ENCODE data around the gene BLTP3B. TPM values are rescaled to one million over a fixed set of nuclear protein-coding genes. Genes with fewer than 3 reads are reported as not detected.

The BLTP3B gene
- total and polyA plus RNA-seq, 2 of the 13 experiments (the other 11 are each of a cell fraction or from before 2014, with no cell fraction given): 15.6 to 24.4 TPM

DNA sequence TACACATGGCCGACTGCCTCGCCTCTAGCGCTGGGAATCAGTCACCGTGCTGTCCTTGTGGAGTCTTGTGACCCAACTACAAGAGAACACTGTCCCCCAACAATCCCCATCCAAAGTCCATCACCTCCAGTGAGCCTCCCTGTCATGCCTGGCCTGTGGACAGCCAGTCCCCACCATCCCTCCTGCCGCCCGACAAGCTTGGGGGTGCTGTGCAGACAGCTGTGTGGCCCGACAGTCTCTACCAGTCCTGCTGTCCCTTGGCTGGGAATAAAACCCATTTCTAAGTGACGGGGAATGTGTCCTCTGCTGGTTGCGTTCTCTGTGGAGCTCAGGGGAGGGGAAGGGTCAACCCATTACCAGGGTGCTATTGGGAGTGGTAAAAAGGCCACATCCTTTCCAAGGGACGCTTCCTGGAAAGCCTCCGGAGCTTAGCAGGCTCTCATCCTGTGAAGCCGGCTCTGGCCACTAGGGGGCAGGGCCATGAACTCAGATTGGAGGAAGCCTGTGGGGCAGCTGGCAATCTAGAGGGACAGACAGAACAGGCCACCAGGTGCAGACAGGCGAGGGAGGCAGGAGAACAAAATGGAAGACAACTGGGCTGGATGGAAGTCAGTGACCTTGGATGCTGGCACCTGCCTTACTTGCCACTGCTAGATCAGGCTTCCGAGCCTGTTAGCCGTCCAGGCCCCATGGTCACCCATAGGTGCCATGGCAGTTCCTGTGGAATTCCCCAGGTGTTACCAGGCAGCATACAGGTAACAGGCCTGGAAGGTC is 12.0 kb upstream of the BLTP3B start (continued):
- TF ChIP-seq, protein P1, sequence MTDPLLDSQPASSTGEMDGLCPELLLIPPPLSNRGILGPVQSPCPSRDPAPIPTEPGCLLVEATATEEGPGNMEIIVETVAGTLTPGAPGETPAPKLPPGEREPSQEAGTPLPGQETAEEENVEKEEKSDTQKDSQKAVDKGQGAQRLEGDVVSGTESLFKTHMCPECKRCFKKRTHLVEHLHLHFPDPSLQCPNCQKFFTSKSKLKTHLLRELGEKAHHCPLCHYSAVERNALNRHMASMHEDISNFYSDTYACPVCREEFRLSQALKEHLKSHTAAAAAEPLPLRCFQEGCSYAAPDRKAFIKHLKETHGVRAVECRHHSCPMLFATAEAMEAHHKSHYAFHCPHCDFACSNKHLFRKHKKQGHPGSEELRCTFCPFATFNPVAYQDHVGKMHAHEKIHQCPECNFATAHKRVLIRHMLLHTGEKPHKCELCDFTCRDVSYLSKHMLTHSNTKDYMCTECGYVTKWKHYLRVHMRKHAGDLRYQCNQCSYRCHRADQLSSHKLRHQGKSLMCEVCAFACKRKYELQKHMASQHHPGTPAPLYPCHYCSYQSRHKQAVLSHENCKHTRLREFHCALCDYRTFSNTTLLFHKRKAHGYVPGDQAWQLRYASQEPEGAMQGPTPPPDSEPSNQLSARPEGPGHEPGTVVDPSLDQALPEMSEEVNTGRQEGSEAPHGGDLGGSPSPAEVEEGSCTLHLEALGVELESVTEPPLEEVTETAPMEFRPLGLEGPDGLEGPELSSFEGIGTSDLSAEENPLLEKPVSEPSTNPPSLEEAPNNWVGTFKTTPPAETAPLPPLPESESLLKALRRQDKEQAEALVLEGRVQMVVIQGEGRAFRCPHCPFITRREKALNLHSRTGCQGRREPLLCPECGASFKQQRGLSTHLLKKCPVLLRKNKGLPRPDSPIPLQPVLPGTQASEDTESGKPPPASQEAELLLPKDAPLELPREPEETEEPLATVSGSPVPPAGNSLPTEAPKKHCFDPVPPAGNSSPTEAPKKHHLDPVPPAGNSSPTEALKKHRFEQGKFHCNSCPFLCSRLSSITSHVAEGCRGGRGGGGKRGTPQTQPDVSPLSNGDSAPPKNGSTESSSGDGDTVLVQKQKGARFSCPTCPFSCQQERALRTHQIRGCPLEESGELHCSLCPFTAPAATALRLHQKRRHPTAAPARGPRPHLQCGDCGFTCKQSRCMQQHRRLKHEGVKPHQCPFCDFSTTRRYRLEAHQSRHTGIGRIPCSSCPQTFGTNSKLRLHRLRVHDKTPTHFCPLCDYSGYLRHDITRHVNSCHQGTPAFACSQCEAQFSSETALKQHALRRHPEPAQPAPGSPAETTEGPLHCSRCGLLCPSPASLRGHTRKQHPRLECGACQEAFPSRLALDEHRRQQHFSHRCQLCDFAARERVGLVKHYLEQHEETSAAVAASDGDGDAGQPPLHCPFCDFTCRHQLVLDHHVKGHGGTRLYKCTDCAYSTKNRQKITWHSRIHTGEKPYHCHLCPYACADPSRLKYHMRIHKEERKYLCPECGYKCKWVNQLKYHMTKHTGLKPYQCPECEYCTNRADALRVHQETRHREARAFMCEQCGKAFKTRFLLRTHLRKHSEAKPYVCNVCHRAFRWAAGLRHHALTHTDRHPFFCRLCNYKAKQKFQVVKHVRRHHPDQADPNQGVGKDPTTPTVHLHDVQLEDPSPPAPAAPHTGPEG (CRISPR knock-in tag; IDR thresholded peaks at IDR 0.05): no peak
- TF ChIP-seq HNRNPL (IDR thresholded peaks at IDR 0.05; ENCODE audit: low read depth, low read length) (no peak), CENPX (CRISPR knock-in tag; IDR thresholded peaks at IDR 0.05) (no peak), ZFX (CRISPR knock-in tag; IDR thresholded peaks at IDR 0.05; ENCODE audit: low read depth) (peak; percentile 22; the same call in 1 of the 2 replicates), RAD21 (CRISPR knock-in tag; IDR thresholded peaks at IDR 0.05) (0 out of 2 replicates have a peak, but pooled peaks have one; percentile 33), SP5 (CRISPR knock-in tag; IDR thresholded peaks at IDR 0.05; ENCODE audit: borderline replicate concordance, low read depth) (no peak), CBX1 (IDR thresholded peaks at IDR 0.05; ENCODE audit: low read depth) (no peak), TARDBP (CRISPR knock-in tag; IDR thresholded peaks at IDR 0.05) (no peak), EP300 (IDR thresholded peaks at IDR 0.05; ENCODE audit: low read depth in 2 of 2, low read length in 2 of 2) (0 out of 4 replicates have a peak, but pooled peaks of 1 of the 2 experiments have one; percentile 8), EP300 (CRISPR knock-in tag; IDR thresholded peaks at IDR 0.05; ENCODE audit: borderline replicate concordance) (no peak), POLR2AphosphoS2 (IDR thresholded peaks at IDR 0.05; ENCODE audit: low read depth, low read length) (no peak), KAT8 (CRISPR knock-in tag; IDR thresholded peaks at IDR 0.05) (0 out of 2 replicates have a peak, but pooled peaks have one; percentile 23), ZSCAN9 (CRISPR knock-in tag; IDR thresholded peaks at IDR 0.05; ENCODE audit: borderline replicate concordance) (no peak), ZNF749 (CRISPR knock-in tag; IDR thresholded peaks at IDR 0.05; ENCODE audit: borderline replicate concordance) (no peak), REXO4 (CRISPR knock-in tag; IDR thresholded peaks at IDR 0.05; ENCODE audit: borderline replicate concordance) (no peak)
- TF ChIP-seq, protein P2, sequence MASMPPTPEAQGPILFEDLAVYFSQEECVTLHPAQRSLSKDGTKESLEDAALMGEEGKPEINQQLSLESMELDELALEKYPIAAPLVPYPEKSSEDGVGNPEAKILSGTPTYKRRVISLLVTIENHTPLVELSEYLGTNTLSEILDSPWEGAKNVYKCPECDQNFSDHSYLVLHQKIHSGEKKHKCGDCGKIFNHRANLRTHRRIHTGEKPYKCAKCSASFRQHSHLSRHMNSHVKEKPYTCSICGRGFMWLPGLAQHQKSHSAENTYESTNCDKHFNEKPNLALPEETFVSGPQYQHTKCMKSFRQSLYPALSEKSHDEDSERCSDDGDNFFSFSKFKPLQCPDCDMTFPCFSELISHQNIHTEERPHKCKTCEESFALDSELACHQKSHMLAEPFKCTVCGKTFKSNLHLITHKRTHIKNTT (CRISPR knock-in tag; IDR thresholded peaks at IDR 0.05): no peak
- TF ChIP-seq, protein P3, sequence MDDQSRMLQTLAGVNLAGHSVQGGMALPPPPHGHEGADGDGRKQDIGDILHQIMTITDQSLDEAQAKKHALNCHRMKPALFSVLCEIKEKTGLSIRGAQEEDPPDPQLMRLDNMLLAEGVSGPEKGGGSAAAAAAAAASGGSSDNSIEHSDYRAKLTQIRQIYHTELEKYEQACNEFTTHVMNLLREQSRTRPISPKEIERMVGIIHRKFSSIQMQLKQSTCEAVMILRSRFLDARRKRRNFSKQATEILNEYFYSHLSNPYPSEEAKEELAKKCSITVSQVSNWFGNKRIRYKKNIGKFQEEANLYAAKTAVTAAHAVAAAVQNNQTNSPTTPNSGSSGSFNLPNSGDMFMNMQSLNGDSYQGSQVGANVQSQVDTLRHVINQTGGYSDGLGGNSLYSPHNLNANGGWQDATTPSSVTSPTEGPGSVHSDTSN (CRISPR knock-in tag; IDR thresholded peaks at IDR 0.05; ENCODE audit: borderline replicate concordance): no peak
- TF ChIP-seq, protein P4, sequence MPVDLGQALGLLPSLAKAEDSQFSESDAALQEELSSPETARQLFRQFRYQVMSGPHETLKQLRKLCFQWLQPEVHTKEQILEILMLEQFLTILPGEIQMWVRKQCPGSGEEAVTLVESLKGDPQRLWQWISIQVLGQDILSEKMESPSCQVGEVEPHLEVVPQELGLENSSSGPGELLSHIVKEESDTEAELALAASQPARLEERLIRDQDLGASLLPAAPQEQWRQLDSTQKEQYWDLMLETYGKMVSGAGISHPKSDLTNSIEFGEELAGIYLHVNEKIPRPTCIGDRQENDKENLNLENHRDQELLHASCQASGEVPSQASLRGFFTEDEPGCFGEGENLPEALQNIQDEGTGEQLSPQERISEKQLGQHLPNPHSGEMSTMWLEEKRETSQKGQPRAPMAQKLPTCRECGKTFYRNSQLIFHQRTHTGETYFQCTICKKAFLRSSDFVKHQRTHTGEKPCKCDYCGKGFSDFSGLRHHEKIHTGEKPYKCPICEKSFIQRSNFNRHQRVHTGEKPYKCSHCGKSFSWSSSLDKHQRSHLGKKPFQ (CRISPR knock-in tag; IDR thresholded peaks at IDR 0.05; ENCODE audit: insufficient replicate concordance): no peak
- TF ChIP-seq, protein P5, sequence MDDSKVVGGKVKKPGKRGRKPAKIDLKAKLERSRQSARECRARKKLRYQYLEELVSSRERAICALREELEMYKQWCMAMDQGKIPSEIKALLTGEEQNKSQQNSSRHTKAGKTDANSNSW (CRISPR knock-in tag; IDR thresholded peaks at IDR 0.05; ENCODE audit: borderline replicate concordance): no peak

All from HepG2 (cell line).